GM21526 (cell line): ENCODE measurements around the gene KLHL9.
"Not testable (repeated sequence)": the region's sequence is repeated elsewhere in the genome, so short reads cannot be mapped to it uniquely, and the experiment has no call there.

Source experiments
- ATAC-seq: cut with Tn5 transposase; IDR thresholded peaks from one replicate; pipeline ENCODE4 v1.9.1; 2021; ENCODE audit warnings: moderate library complexity; ENCODE audit not compliant: unreplicated experiment, low FRiP score

KLHL9 gene, protein sequence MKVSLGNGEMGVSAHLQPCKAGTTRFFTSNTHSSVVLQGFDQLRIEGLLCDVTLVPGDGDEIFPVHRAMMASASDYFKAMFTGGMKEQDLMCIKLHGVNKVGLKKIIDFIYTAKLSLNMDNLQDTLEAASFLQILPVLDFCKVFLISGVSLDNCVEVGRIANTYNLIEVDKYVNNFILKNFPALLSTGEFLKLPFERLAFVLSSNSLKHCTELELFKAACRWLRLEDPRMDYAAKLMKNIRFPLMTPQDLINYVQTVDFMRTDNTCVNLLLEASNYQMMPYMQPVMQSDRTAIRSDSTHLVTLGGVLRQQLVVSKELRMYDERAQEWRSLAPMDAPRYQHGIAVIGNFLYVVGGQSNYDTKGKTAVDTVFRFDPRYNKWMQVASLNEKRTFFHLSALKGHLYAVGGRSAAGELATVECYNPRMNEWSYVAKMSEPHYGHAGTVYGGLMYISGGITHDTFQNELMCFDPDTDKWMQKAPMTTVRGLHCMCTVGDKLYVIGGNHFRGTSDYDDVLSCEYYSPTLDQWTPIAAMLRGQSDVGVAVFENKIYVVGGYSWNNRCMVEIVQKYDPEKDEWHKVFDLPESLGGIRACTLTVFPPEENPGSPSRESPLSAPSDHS

DNA sequence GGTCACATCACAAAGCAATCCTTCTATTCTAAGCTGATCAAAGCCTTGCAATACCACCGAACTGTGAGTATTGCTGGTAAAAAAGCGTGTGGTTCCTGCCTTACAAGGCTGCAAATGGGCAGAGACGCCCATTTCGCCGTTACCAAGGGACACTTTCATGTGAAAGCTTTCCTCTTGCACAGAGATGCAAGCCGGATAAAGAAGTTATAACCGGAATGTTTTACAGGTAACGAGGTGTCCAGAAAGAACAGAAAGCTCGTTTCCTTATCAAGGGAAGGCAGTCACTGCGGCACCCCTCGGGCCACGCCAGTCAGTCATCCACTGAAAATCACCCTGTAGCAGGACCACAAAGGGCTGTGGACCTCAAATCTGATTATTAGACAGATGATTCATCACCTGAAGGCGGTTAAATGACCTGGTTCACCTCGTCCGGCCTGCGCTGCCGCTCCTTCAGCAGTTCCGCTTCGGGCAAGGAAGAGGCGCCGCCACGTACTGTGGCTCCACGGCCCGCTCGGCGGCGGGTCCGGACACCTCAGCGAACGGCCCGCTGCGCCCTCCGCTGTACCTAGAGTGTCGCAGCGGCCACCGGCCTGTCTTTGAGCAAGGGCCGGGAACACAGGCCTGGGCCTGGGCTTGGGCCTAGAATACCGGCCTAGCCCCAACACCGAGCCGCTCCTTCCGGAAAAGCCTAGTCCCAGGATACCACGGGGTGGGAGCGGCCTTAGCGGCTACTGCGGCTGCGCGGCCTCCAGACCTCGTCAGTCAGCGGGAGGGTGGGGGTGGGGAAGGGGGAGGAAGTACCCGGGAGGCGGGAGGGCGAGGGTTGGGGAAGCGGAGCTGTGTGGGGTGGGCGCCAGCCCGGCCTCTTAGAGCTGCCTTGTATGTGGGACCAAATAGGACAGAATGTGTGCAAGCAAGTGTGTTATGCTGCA lies at the start of gene KLHL9:
TSS of gene KLHL9 (minus strand) at position 704 of the 932 bp plus-strand sequence. CDS start at position 159, 545 bp downstream.
- ATAC-seq, result peak; percentile 84

DNA sequence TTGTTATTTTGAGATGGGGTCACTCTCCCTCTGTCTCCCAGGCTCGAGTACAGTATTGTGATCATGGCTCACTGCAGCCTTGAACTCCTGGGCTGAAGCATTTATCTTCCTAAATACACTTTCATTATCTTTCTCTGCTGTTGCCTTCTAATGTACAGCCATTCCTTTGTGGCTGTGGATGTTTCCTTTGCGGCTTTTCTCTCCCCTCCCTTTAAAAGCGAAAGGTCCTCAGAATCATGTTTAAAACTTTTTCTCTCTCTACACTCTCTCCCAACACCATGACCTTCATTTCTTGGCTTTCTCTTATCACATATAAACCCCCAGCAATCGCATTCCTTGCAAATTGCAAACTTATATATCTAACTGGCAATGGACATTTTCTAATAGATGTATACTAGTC lies 48.4 kb upstream of the KLHL9 start:
- no peak for ATAC-seq

DNA sequence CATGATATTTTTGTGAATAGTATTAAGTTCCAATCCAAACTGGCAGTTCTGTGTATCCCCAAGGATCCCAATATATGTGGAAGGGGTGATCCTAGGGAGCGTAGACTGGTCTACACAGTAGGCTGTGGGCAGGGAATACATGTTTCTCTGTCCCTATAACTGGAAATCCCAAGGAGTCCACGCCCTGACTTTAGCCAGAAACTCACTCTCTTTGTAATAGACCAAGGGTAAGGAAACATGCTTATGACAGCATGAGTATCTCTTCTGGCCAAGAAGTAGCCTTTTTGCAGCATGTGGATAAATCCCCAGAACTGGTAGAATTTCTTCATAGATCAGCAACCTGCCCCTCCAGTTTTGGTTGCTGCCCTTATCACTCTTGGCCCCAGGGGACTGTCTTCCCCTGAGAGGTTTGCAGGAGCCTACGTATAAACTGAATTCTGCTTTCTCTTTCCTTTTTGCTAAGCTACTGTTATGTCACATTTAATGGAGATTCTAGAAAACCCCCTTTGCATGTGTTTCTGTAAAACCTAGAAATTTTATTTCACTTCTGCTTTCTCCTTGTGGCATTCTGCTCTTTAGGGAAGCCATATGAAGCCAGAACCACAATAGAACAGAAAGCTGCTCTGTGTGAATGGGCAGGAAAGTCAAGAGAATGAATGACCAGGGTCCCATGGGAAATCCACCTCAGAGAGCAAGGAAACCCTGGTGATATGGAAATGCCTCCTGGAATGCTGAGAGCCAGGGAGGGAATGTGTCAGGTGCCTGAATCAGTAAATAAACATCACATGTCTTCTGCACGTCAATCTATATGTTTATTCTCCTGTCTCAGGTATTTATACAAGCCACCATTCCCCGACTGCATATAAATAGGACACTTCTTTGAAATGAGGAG lies 46.5 kb upstream of the KLHL9 start:
- ATAC-seq, result peak; percentile 98

DNA sequence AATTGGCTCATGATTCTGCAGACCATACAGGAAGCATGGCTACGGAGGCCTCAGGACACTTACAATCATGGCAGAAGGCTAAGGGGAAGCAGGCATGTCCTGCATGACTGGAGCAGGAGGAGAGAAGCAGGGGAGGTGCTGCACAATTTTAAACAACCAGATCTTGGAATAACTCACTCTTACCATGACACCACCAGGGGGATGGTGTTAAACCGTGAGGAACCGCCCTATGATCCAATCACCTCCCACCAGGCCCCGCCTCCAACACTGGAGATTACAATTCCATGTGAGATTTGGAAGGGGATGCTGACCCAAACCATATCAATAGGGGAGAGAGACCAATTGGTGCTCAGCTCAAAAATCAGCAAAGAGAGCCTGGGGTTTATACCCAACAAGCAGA lies 36.3 kb upstream of the KLHL9 start:
- ATAC-seq, result not testable (repeated sequence)

DNA sequence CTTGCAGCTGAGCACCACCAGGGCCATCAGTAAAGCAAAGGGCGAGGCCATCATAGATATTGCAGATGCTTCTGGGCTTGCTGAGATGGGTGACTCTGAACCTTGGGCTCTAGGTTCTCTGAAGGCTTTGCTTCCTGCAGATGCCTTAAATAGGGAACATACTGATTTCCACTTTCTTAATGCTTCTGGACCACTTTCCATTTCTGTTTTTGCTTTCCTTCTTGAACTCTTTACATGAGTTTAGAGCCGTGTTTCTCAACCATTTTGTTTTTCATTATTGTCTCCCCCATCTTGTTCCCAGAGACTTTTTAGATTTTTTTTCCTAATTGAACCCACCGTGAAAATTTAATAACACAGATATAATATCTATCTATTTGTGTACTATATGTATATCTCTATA lies 32.8 kb upstream of the KLHL9 start, which contains the start of gene IFNA13:
TSS of gene IFNA13 (minus strand) at position 101 of the 400 bp plus-strand sequence. CDS start at position 54, 47 bp downstream.
- no peak for ATAC-seq

DNA sequence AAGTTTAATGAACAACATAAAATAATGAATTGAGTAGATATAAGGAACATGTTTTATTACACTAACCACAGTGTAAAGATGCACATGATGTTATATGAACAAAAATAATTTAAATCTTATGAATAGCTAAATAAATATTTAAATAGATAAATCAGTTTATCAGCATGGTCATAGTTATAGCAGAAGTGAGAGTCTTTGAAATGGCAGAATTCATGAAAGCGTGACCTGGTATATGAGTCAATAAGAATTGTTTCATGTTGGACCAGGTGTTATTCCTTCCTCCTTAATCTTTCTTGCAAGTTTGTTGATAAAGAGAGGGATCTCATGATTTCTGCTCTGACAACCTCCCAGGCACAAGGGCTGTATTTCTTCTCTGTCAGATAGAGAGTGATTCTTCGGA lies 32.0 kb upstream of the KLHL9 start:
- peak; percentile 93 for ATAC-seq

DNA sequence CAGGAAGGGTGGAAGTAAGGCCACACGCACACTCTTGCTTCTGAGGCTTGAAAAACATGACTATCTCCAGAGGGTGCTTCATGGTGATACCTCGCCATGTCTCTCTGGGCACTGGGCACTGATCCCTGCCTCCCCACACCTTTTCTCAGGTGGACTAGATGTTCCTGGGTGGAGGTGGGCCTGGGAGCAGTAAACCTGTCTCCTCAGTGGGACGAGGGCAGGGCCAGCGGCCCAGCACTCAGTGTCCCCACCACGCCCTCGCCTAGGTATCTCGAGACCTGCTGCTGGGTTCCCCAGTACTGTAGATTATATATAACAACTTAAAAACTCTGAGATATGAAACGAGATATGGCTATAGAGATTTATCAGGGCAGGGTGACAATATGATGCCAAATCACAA lies 27.1 kb upstream of the KLHL9 start:
- no peak for ATAC-seq

DNA sequence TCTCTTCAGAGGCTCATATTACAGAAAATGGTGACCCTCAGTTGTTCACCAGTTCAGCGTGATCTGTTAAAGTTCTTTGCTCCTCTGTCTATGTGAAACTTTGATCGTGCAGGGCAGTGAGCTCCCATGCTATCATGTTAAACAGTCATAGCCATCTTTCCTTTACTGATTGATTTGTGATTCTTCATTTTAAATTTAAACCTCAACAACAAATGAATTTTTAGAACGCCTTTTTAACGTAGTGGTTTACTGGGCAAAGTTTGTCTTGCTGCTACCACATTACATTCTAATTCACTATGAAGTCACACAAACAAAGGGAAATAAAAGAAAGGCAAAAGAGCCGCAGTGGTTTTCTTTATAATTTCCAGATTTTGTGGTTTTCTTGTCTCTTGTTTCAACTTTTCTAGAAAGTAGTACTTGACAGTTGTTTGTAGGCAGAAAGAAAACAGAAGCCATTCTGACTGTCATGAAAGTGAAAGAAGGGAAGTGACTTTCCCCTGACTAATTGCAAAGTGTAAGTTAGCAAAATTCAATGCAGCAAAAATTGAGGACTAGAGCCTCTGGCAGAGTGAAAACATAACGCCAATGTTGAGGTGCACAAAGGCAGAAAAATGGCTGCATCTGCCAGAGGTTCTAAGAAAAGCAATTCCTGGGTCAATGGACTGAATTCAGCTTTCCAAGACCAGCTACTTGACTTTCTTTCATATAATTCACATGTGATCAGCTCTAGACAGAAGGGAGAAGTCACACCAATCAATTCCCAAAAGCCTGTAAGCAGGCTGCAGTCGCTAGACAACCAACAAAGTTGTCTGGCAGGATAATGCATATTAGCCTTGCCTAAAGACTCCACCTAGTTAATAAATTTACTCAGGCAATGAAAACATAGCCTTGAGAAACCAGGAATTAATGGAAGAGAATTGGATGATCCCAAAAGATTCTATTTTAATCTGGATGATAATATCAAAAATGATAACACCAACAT lies 22.6 kb upstream of the KLHL9 start:
- peak; percentile 91 for ATAC-seq

DNA sequence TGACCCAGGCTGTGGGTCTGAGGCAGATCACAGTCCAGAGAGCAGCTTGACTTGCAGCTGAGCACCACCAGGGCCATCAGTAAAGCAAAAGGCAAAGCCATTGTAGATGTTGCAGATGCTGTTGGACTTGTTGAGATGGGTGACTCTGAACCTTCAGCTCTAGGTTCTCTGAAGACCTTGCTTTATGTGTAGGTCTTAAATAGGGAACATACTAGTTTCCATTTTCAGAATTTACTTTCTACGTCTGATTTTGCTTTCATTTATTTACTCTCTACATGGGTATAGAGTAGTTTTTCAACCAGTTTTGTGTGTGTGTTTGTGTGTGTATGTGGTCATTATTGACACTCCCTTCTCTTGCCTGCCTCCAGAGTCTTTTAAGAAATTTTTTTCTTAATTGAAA lies 15.6 kb upstream of the KLHL9 start, which contains the start of gene IFNA6:
TSS of gene IFNA6 (minus strand) at position 101 of the 400 bp plus-strand sequence. CDS start at position 101, 0 bp downstream.
- no peak for ATAC-seq

DNA sequence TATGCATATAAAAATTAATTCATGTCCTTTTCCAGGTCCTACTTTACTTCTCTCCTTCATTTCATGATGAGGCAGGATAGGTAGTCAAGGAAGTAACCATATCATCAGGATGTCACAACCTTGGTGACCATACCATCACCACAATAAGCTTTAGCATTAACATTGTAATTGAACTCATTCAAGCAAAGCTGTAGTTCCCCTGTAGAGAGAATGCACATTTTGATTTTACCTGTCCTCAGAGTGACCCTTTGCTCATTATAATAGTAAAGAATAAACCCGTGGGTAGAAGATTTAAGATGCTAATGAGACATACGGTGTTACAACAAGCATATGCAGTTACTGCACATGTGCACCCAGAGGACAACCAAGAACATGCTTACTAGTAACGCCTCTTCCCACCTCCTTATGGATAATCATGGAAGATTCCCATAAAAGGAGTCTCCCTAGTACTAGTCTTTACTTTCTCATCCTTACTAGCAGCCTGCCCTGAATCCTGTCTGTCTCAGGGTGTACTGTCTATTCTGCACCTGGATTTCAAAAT lies 13.3 kb upstream of the KLHL9 start:
- ATAC-seq, result no peak

DNA sequence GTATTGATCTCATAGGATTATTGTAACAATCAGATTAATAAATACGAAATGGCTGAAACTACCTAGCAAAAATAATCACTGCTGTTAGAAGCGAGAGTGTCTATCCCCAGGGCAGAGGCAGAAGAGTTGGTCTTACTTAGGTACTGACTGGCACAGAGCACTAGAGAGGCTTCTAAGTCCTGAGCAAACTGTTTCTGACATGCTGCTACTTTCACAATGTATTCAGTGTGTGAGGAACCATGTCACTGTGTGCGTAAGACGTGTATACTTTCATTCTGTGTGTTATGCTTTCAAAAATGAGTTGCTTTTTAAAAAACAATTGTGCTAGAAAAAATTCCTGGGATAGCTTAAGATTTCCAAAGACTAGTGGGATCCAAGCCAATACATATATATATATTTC lies 5.5 kb upstream of the KLHL9 start:
- ATAC-seq, result no peak

DNA sequence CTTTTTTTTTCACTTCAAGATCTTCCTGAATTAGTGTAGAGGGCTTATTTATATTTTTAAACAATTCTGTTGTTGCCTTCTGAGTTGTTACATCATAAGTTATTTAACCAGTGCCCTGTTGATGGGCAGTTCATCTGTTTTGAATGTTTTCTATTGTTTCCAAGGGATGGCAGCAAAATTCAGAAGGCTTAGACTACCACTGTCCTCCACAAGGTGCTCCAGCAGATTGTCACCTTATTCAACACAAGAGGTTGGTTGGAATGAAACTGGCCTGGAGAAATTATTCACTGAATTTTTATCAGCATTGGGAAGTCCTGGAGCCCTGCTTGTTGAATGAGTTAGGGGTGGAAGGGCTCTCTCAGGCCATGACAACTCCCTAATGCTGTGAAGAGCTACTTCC lies 1.3 kb upstream of the KLHL9 start:
- ATAC-seq, result no peak

DNA sequence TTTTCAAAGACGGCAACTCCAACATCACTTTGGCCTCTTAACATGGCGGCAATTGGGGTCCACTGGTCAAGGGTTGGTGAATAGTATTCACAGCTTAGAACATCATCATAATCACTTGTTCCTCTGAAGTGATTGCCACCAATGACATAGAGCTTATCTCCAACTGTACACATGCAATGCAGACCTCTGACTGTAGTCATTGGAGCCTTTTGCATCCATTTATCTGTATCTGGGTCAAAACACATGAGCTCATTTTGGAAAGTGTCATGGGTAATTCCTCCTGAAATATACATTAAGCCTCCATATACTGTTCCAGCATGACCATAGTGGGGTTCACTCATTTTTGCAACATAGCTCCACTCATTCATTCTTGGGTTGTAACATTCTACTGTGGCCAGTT lies 2.0 kb downstream of the KLHL9 start:
- no peak for ATAC-seq

DNA sequence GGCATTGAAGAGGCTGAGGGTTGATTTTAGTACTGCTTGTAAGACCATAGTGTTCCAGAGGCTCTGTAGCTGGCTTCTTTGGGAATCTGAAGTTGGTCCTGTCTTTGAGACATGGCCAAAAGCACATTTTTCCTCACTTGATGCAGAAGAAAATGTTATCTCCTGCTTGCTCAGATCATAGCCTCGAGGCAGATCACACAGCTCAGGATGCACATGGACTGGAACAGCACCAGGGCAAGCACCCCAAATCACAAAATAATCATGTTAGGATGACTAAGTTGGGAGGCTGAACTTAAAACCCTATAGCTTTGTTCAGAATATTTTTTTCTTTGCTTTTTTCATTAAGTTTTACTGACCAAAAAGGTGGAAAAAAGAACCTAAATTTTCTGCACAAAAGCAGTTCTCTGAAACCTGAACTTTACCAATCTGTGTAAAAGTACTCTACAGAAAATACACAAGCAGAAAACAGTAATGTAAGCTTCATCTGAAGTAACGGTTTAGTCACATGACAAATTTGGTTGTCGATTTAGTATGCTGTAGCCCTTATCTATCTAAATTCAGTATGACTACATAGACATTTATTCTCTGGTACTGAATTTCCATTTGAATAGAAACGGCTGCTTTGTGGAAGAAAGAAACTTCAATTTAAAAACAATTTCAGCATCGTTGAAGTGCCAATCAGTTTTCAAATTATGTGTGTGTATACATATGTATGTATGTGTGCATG lies 3.4 kb downstream of the KLHL9 start:
- no peak for ATAC-seq

DNA sequence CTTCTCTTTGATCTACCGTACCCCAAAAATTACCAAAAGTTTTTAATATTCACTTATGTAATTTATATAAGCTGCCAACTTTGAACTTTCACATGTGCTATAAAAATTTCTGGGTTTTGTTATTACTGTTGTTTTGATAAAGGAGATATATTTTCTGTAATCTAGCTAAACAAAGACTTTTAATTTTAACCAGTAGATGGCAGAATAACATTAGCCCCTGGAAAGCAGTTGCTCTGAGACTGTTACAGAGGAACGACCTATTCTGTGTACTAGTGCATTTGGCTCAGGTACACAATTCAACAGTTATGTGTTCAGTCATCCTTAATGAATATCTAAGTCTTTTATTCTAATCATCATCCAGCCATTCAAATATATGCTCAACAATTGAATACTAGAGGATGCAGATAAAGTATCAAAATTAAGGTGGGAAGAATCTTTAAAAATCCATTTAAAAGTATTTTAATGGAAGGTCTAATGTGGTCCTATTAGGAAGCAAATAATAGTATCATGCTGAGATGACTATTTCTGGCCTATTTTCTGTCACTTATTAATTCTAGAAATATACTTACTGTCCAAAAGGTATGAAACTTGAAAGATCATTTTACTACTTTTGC lies 8.6 kb downstream of the KLHL9 start:
- peak; percentile 75 for ATAC-seq

DNA sequence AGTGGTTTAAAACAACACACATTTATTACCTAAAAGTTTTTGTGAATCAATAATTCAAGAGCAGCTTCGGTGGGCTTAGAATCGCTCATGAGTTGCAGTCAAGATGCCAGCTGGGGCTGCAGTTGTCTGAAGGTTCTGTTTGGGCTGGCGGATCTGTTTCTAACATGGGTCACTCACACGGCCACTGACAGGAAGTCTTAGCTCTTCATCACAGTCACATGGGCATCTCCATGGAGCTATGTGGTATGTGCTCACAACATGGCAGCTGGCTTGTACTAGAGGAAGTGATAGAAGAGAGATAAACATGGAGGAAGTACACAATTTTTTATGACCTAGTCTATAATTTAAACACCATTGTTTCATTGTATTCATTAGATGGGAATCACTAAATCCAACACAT lies 11.2 kb downstream of the KLHL9 start:
- ATAC-seq, result no peak

DNA sequence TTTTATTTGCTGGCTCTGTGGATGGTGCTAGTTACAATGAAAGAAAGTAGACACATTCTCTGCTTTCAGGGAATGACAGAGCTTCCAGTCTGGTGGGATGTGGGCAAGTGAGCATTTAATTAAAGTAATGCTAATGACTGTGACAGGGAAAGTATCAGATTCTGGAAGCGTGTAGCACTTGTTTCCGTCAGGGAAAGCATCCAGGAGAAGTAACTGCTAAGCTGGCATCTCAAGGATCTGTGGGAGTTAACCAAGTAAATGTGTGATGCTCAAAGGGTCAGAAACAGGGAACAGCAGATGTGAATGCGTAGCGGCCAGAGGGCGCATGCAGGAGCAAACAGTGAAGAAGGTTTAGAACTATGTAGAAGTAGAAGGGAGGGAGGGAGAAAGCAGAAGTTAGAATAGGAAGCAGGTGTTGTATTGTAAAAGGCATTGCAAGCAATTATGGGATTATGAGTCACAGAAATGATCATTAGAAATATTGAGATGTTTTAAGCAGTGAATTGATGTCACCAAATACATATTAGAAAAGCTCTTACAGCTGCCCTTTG lies 12.2 kb downstream of the KLHL9 start:
- ATAC-seq, result no peak
